Spleen (tissue), 13 donors: ENCODE measurements around the gene DYTN. TPM values are rescaled to one million over a fixed set of nuclear protein-coding genes. Genes with fewer than 3 reads are reported as not detected.

ENCODE experiments used
- DNase-seq: peaks from one replicate; pipeline ENCODE4 v3.0.0-alpha.2; 2020
- H3K27ac ChIP-seq, 8 donors: fragments of 200-600 bp; sonication (generic) in 7 of 8; 1 replicate in 4 of 8; 2 replicates in 4 of 8; pipeline versions ENCODE4 v1.5.0 to v1.8.0; 2016 to 2021; ENCODE audit warnings: inconsistent platforms in 4 of 8, mild to moderate bottlenecking in 4 of 8, moderate library complexity in 1 of 8
- H3K27me3 ChIP-seq, 7 donors: fragments of 200-600 bp; sonication (generic) in 6 of 7; replicated peaks in 1 of 7; 1 replicate in 4 of 7; 2 replicates in 3 of 7; pipeline versions ENCODE4 v1.5.0 to v1.8.0; 2016 to 2021; ENCODE audit warnings: inconsistent platforms in 3 of 7, mild to moderate bottlenecking in 1 of 7
- H3K36me3 ChIP-seq, 6 donors: fragments of 200-600 bp; sonication (generic) in 5 of 6; 1 replicate in 4 of 6; 2 replicates in 2 of 6; pipeline versions ENCODE4 v1.5.0 to v1.8.0; 2016 to 2021; ENCODE audit warnings: inconsistent platforms in 2 of 6
- H3K4me1 ChIP-seq, 6 donors: fragments of 200-600 bp; sonication (generic) in 5 of 6; 1 replicate in 3 of 6; 2 replicates in 3 of 6; pipeline versions ENCODE4 v1.5.0 to v1.8.0; 2016 to 2021; ENCODE audit warnings: inconsistent platforms in 3 of 6
- H3K4me3 ChIP-seq, 8 donors: fragments of 200-600 bp; sonication (generic) in 7 of 8; 1 replicate in 4 of 8; 2 replicates in 4 of 8; pipeline versions ENCODE4 v1.5.0 to v1.8.0; 2016 to 2021; ENCODE audit warnings: inconsistent platforms in 4 of 8, mild to moderate bottlenecking in 4 of 8, moderate library complexity in 2 of 8
- H3K9me3 ChIP-seq, 8 donors: fragments of 200-600 bp; sonication (generic) in 7 of 8; 1 replicate in 4 of 8; 2 replicates in 4 of 8; pipeline versions ENCODE4 v1.5.0 to v1.8.0; 2016 to 2021; ENCODE audit warnings: inconsistent platforms in 4 of 8
- CTCF ChIP-seq, 11 experiments: fragments of 200-600 bp in 7 of 11; fragments of 450-650 bp in 4 of 11; sonication (generic) in 4 of 11; IDR thresholded peaks in 8 of 11; conservative IDR thresholded peaks in 3 of 11; 1 replicate in 7 of 11; 2 replicates in 4 of 11; pipeline versions ENCODE4 v1.4.0 to v1.8.0; 2016 to 2021; ENCODE audit warnings: antibody characterized with exemption in 11 of 11, inconsistent platforms in 4 of 11, mild to moderate bottlenecking in 1 of 11
- POLR2A ChIP-seq, 3 donors: fragments of 450-650 bp; IDR thresholded peaks; one replicate each; pipeline ENCODE4 v1.5.1; 2017; ENCODE audit warnings: antibody characterized with exemption in 3 of 3, mild to moderate bottlenecking in 1 of 3
- POLR2AphosphoS5 ChIP-seq, 3 donors: sonication (generic); formaldehyde crosslinking; IDR thresholded peaks; one replicate each; pipeline ENCODE4 v1.5.1; 2017; ENCODE audit warnings: antibody characterized with exemption in 3 of 3
- WGBS, 5 donors: extraction: QIAGEN DNeasy Blood & Tissue Kit in 3 of 5; methylation state at CpG; one replicate each; pipeline versions ENCODE4 v1.1.5 to v1.1.7; 2013 to 2018; 5-methylcytosine and 5-hydroxymethylcytosine counted together
- intact Hi-C: fragments of 100-400 bp; cut with DNase I; formaldehyde crosslinking; loops from one replicate; pipeline ENCODE4 v1.15.0; 2023; ENCODE audit warnings: low total_unique reads
- long read RNA-seq, 2 donors: transcript quantifications; one replicate each; lab custom pipeline, GENCODE V29; 2026
- polyA plus RNA-seq, 3 donors: library from polyadenylated mRNA; stranded (reverse); fragments of 200-250 nt; gene quantifications; one replicate each; pipeline ENCODE4 v1.2.1, GENCODE V29; 2013
- total RNA-seq, 7 donors: library from RNA; depleted of rRNA in 3 of 7; stranded (reverse); fragments of >200 nt in 3 of 7; fragmentation: NEBNext Ultra II Directional in 4 of 7; extraction: Animal tissue kit (Norgen Biotek cat#: 25700) in 4 of 7; gene quantifications; one replicate each; pipeline versions ENCODE4 v1.1.0 to v1.2.1, GENCODE V29; 2016 to 2021
- donor health status: healthy with polysubstance abuse.
- donor health status: DM: no; HTN: no; CAD: no; lungs with moderate emphysema.
- donor health status: DM: no; HTN: no; CAD: no.
- donor health status: Bipolar disorder and iron deficiency.
- donor health status: healthy.
- donor health status: DM: no; HTN: no; CAD: no.
- donor health status: DM: yes; HTN: yes; CAD: no.

DYTN gene
- total RNA-seq (under 1 TPM in 1 of 7 donors, not detected in 6; 0.29 TPM), polyA plus RNA-seq (not detected)
- long read RNA-seq, donor 1 = 0 reads
- long read RNA-seq, donor 2 = 0 reads

GRCh38 chr2:206718296-206718695 lies at the start of gene DYTN:
DYTN (minus strand) TSS chr2:206718396; CDS start chr2:206718279, 117 bp downstream.
- TF ChIP-seq CTCF (IDR thresholded peaks at IDR 0.05 in 8 of 11, conservative IDR thresholded peaks at IDR 0.05 in 3 of 11) (no peak), POLR2AphosphoS5 (IDR thresholded peaks at IDR 0.05) (no peak), POLR2A (IDR thresholded peaks at IDR 0.05) (no peak)
- WGBS, 5 donors = 73 to 88% (median 84%) methylated on average over 1 of the region's 1 CpG
- H3K27ac ChIP-seq = no peak within 1 kb of the TSS
- intact Hi-C loops = no loop called here
- no peak within 1 kb of the TSS for H3K4me3 ChIP-seq
- H3K4me1 ChIP-seq = no peaks in the 10 kb centered on the region
- H3K9me3 ChIP-seq = peaks cover 0 to 4% (median 0%) of the 10 kb centered on the region in 8 donors
- no peaks in the 10 kb centered on the region for H3K36me3 ChIP-seq
- no peak for DNase-seq
- H3K27me3 ChIP-seq = peaks cover 0 to 20% (median 0%) of the 10 kb centered on the region in 7 donors

GRCh38 chr2:206766057-206766930 lies 48.1 kb upstream of the DYTN start:
- H3K9me3 ChIP-seq = no peaks in the 10 kb centered on the region
- peaks cover 0 to 16% (median 0%) of the 10 kb centered on the region in 7 donors for H3K27me3 ChIP-seq
- H3K4me1 ChIP-seq = peaks cover 20 to 53% (median 44%) of the 10 kb centered on the region in 6 donors
- H3K36me3 ChIP-seq = peaks cover 0 to 46% (median 19%) of the 10 kb centered on the region in 6 donors
- 37 to 44% (median 38%) methylated on average over 12 of the region's 12 CpGs for WGBS, 5 donors
- peak overlapping the region in 7 of 8 donors; percentile 36 to 92 (median 87) for H3K27ac ChIP-seq
- TF ChIP-seq CTCF (IDR thresholded peaks at IDR 0.05 in 8 of 11, conservative IDR thresholded peaks at IDR 0.05 in 3 of 11) = no peak
- no peak for TF ChIP-seq POLR2A (IDR thresholded peaks at IDR 0.05)
- TF ChIP-seq POLR2AphosphoS5 (IDR thresholded peaks at IDR 0.05) = no peak
- DNase-seq = no peak
- peak overlapping the region; percentile 68 to 96 (median 82) for H3K4me3 ChIP-seq
- intact Hi-C loops = no loop called here

- Histone ChIP-seq H3K4me1 (peaks cover 20 to 53% (median 44%) of the 10 kb centered on the region in 6 donors), H3K4me3 (peak within 1 kb of the TSS; percentile 68 to 96 (median 82)), H3K9me3 (no peaks in the 10 kb centered on the region), H3K36me3 (peaks cover 0 to 37% (median 12%) of the 10 kb centered on the region in 6 donors), H3K27me3 (peaks cover 0 to 16% (median 0%) of the 10 kb centered on the region in 7 donors), H3K27ac (peak within 1 kb of the TSS; percentile 36 to 92 (median 85))
- TF ChIP-seq POLR2AphosphoS5 (IDR thresholded peaks at IDR 0.05) (peak; percentile 70 to 94 (median 77)), CTCF (IDR thresholded peaks at IDR 0.05 in 8 of 11, conservative IDR thresholded peaks at IDR 0.05 in 3 of 11) (peak in 1 of 11 experiments; percentile 21), POLR2A (IDR thresholded peaks at IDR 0.05) (peak in 1 of 3 donors; percentile 17)
- 0 to 1% (median 0%) methylated on average over 39 to 46 of the region's 46 CpGs for WGBS, 5 donors
- DNase-seq = peak; percentile 95
- intact Hi-C loops = no loop called here
Measured at GRCh38 chr2:206765242-206766056, 47.3 kb upstream of the DYTN start, which contains the start of the genes FASTKD2 and MDH1B. FASTKD2 (plus strand) TSS chr2:206765606; CDS start chr2:206766694, 1,088 bp downstream. MDH1B (minus strand) TSS chr2:206765328; CDS start chr2:206765271, 57 bp downstream.
